GM12873 (cell line): ENCODE results near the gene AKNAD1.

Experiments
- TF ChIP-seq, protein P1 (sequence below): IDR thresholded peaks from 2 replicates; pipeline ENCODE4 v1.5.1; 2012; ENCODE audit warnings: low read depth, mild to moderate bottlenecking, moderate library complexity, low read length, control low read depth; ENCODE audit not compliant: insufficient read depth; ENCODE audit errors: missing control alignments

The AKNAD1 gene

DNA sequence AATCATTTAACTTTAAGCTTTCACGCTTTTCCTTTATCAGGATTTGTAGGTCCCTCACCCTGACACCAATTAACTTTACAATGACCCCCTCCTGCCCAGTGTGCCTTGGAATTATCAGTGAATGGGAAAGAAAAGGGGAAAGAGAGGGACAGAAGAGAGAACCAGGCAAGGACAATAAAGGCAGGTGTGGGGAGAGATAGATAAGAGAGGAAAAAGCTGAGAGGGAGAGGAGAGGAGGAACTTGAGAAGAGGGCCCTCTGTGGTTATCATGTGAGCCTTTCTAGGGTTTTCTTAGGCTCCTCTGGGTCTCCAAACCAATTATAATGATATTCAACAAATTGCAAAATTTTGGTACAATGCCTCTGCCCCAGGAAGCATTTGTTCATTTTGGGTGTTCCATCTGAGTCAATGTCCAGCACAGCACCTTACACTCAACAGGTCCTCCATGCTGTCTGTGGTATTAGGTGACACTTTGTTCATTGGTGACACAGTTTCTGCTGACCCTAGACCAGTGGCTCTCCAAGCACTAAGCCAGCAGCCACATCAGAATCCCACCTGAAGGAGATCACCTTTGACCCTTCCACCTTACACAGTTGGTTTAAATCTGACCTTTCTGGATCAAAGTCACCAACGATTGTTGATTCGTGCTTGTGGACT is 14.2 kb downstream of the AKNAD1 start:
- TF ChIP-seq, protein P1, sequence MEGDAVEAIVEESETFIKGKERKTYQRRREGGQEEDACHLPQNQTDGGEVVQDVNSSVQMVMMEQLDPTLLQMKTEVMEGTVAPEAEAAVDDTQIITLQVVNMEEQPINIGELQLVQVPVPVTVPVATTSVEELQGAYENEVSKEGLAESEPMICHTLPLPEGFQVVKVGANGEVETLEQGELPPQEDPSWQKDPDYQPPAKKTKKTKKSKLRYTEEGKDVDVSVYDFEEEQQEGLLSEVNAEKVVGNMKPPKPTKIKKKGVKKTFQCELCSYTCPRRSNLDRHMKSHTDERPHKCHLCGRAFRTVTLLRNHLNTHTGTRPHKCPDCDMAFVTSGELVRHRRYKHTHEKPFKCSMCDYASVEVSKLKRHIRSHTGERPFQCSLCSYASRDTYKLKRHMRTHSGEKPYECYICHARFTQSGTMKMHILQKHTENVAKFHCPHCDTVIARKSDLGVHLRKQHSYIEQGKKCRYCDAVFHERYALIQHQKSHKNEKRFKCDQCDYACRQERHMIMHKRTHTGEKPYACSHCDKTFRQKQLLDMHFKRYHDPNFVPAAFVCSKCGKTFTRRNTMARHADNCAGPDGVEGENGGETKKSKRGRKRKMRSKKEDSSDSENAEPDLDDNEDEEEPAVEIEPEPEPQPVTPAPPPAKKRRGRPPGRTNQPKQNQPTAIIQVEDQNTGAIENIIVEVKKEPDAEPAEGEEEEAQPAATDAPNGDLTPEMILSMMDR: no peak

- TF ChIP-seq, protein P1: no peak
These were observed 15.2 kb downstream of the AKNAD1 start for GRCh38 chr1:108841703-108842102.

- TF ChIP-seq, protein P1: no peak
These were observed 24.0 kb downstream of the AKNAD1 start for GRCh38 chr1:108832929-108833328.

GRCh38 chr1:108831225-108831624 is 25.7 kb downstream of the AKNAD1 start:
- TF ChIP-seq, protein P1: no peak

- TF ChIP-seq, protein P1: no peak
These were observed 26.5 kb downstream of the AKNAD1 start for GRCh38 chr1:108830119-108831008.

- TF ChIP-seq, protein P1: no peak
These were observed 27.4 kb downstream of the AKNAD1 start for GRCh38 chr1:108829498-108829916.
